CD4-positive, alpha-beta T cell treated with Interleukin-17A for 4 hours (primary cell): ENCODE data around the gene SAP25.
"Not testable (repeated sequence)": the region's sequence is repeated elsewhere in the genome, so short reads cannot be mapped to it uniquely, and the experiment has no call there.

ENCODE experiments used
- DNase-seq: peaks from one replicate; pipeline ENCODE4 v3.0.0-alpha.2; 2020; ENCODE audit warnings: mixed read lengths

SAP25 gene

DNA sequence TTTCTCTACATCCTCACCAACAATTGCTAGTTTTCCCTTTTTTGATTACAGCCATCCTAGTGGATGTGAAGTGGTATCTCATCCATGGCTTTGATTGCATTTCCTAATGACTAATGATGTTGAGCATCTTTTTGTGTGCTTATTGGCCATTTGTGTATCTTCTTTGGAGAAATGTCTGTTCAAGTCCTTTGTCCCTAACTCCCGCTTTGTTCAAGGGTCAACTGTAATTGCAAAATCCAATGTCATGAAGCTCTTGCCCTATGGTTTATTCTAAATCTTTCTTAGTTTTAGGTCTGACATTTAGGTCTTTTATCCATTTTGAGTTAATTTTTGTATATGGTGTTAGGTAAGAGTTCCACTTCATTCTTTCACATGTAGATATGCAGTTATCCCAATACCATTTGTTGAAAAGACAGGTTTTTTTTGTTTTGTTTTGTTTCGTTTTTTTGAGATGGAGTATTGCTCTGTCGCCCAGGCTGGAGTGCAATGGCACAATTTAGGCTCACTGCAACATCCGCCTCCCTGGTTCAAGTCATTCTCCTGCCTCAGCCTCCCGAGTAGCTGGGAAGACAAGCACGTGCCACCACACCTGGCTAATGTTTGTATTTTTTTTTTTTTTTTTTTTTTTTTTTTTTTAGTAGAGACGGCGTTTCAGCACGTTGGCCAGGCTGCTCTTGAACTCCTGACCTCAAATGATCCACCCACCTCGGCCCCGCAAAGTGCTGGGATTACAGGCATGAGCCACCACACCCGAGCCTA lies 45.4 kb downstream of the SAP25 start:
- not testable (repeated sequence) for DNase-seq

DNA sequence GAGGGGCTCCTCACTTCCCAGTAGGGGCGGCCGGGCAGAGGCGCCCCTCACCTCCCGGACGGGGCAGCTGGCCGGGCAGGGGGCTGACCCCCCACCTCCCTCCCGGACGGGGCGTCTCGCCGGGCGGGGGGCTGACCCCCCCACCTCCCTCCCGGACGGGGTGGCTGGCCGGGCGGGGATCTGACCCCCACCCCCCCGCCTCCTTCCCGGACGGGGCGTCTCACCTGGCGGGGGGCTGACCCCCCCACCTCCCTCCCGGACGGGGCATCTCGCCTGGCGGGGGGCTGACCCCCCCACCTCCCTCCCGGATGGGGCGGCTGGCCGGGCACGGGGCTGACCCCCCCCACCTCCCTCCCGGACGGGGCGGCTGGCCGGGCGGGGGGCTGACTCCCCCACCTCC lies 50.5 kb downstream of the SAP25 start:
- DNase-seq: not testable (repeated sequence)
